ENCODE measurements around the gene KIF2A.
"Not testable (repeated sequence)": the region's sequence is repeated elsewhere in the genome, so short reads cannot be mapped to it uniquely, and the experiment has no call there.

The KIF2A gene

GRCh38 chr5:62305715-62306322 is at the start of gene KIF2A:
KIF2A (plus strand) TSS chr5:62306206; CDS start chr5:62306473, 267 bp downstream.
- DNase-seq, result peak; percentile 89 to 95

- DNase-seq, result no peak
Observed at GRCh38 chr5:62257020-62257367, 49.0 kb upstream of the KIF2A start.

- DNase-seq, result no peak
Observed at GRCh38 chr5:62258654-62259053, 47.4 kb upstream of the KIF2A start.

GRCh38 chr5:62259699-62260250 is 46.2 kb upstream of the KIF2A start:
- no peak for DNase-seq

- peak; percentile 25 to 51 for DNase-seq
Observed at GRCh38 chr5:62260513-62260912, 45.5 kb upstream of the KIF2A start.

GRCh38 chr5:62263401-62263800 is 42.6 kb upstream of the KIF2A start:
- DNase-seq, result no peak

- DNase-seq, result no peak
Observed at GRCh38 chr5:62265648-62266112, 40.3 kb upstream of the KIF2A start.

GRCh38 chr5:62266573-62266972 is 39.4 kb upstream of the KIF2A start:
- no peak for DNase-seq

- no peak for DNase-seq
Observed at GRCh38 chr5:62268234-62268633, 37.8 kb upstream of the KIF2A start.

GRCh38 chr5:62268792-62269191 is 37.2 kb upstream of the KIF2A start:
- DNase-seq, result no peak

- no peak for DNase-seq
Observed at GRCh38 chr5:62271370-62271769, 34.6 kb upstream of the KIF2A start.

GRCh38 chr5:62271870-62272269 is 34.1 kb upstream of the KIF2A start:
- DNase-seq, result no peak

GRCh38 chr5:62273687-62274086 is 32.3 kb upstream of the KIF2A start:
- DNase-seq, result peak; percentile 2 to 19

- DNase-seq, result no peak
Observed at GRCh38 chr5:62275581-62275980, 30.4 kb upstream of the KIF2A start.

GRCh38 chr5:62281411-62281810 is 24.6 kb upstream of the KIF2A start:
- DNase-seq, result no peak

GRCh38 chr5:62282064-62282463 is 23.9 kb upstream of the KIF2A start:
- no peak for DNase-seq

- DNase-seq, result no peak
Observed at GRCh38 chr5:62283005-62283404, 23.0 kb upstream of the KIF2A start.

- no peak for DNase-seq
Observed at GRCh38 chr5:62283861-62284260, 22.1 kb upstream of the KIF2A start.

- DNase-seq, result no peak
Observed at GRCh38 chr5:62284946-62285891, 20.8 kb upstream of the KIF2A start.

GRCh38 chr5:62286834-62287233 is 19.2 kb upstream of the KIF2A start:
- no peak for DNase-seq

GRCh38 chr5:62287237-62287636 is 18.8 kb upstream of the KIF2A start:
- no peak for DNase-seq

- DNase-seq, result no peak
Observed at GRCh38 chr5:62288118-62288517, 17.9 kb upstream of the KIF2A start.

- DNase-seq, result no peak
Observed at GRCh38 chr5:62289813-62290212, 16.2 kb upstream of the KIF2A start.

- not testable (repeated sequence) for DNase-seq
Observed at GRCh38 chr5:62291829-62292228, 14.2 kb upstream of the KIF2A start.

Data from hippocampal formation (tissue), 2 donors.